NCI-H1436 treated with DMSO at 0.1 percent for 48 hours (cell line): ENCODE data around the gene ZNF684.
"Not testable (repeated sequence)": the region's sequence is repeated elsewhere in the genome, so short reads cannot be mapped to it uniquely, and the experiment has no call there.

Experiments used
- DNase-seq: peaks from one replicate; lab custom pipeline; 2025; lab: John Stamatoyannopoulos, UW

ZNF684 gene

GRCh38 chr1:40531381-40532061 is at the start of gene ZNF684:
Gene ZNF684 (plus strand): TSS chr1:40531637. CDS start chr1:40533167, 1,530 bp downstream.
- DNase-seq, result peak; percentile 78

- no peak for DNase-seq
Measured at GRCh38 chr1:40495315-40495903, 36.0 kb upstream of the ZNF684 start.

GRCh38 chr1:40502651-40503050 is 28.8 kb upstream of the ZNF684 start:
- not testable (repeated sequence) for DNase-seq

- DNase-seq, result no peak
Measured at GRCh38 chr1:40507973-40508372, 23.5 kb upstream of the ZNF684 start.

- DNase-seq, result no peak
Measured at GRCh38 chr1:40508375-40509341, 22.8 kb upstream of the ZNF684 start, which contains the start of gene EXO5. Gene EXO5 (plus strand): TSS chr1:40508767. CDS start chr1:40514545, 5,778 bp downstream.

- no peak for DNase-seq
Measured at GRCh38 chr1:40519517-40519916, 11.9 kb upstream of the ZNF684 start.

- no peak for DNase-seq
Measured at GRCh38 chr1:40530735-40531380, 579 bp upstream of the ZNF684 start.

GRCh38 chr1:40532062-40532389 is 589 bp downstream of the ZNF684 start:
- DNase-seq, result no peak

- no peak for DNase-seq
Measured at GRCh38 chr1:40532844-40533424, 1.5 kb downstream of the ZNF684 start.

GRCh38 chr1:40534589-40534988 is 3.2 kb downstream of the ZNF684 start:
- no peak for DNase-seq

GRCh38 chr1:40535732-40536131 is 4.3 kb downstream of the ZNF684 start:
- no peak for DNase-seq

- no peak for DNase-seq
Measured at GRCh38 chr1:40539338-40539737, 7.9 kb downstream of the ZNF684 start.

GRCh38 chr1:40546957-40547356 is 15.5 kb downstream of the ZNF684 start:
- DNase-seq, result no peak

GRCh38 chr1:40553017-40553416 is 21.6 kb downstream of the ZNF684 start:
- no peak for DNase-seq

GRCh38 chr1:40554807-40555206 is 23.4 kb downstream of the ZNF684 start:
- not testable (repeated sequence) for DNase-seq

GRCh38 chr1:40556121-40556520 is 24.7 kb downstream of the ZNF684 start:
- no peak for DNase-seq

GRCh38 chr1:40558241-40558640 is 26.8 kb downstream of the ZNF684 start:
- DNase-seq, result not testable (repeated sequence)

- no peak for DNase-seq
Measured at GRCh38 chr1:40562185-40562584, 30.7 kb downstream of the ZNF684 start.

- no peak for DNase-seq
Measured at GRCh38 chr1:40563266-40563665, 31.8 kb downstream of the ZNF684 start.

GRCh38 chr1:40564506-40564905 is 33.1 kb downstream of the ZNF684 start:
- DNase-seq, result no peak

GRCh38 chr1:40564913-40565312 is 33.5 kb downstream of the ZNF684 start:
- no peak for DNase-seq

GRCh38 chr1:40567825-40568224 is 36.4 kb downstream of the ZNF684 start:
- DNase-seq, result no peak
